Vagina (tissue), 2 donors: ENCODE results near the gene HRH1.

ENCODE experiments used
- CTCF ChIP-seq, 3 experiments: fragments of 450-650 bp in 2 of 3; fragments of 200-600 bp in 1 of 3; sonication (generic) in 1 of 3; IDR thresholded peaks; one replicate each; pipeline ENCODE4 v1.5.1; 2017 to 2019; ENCODE audit warnings: antibody characterized with exemption in 3 of 3, mild to moderate bottlenecking in 2 of 3, moderate library complexity in 2 of 3
- POLR2A ChIP-seq, 2 donors: fragments of 450-650 bp; IDR thresholded peaks; one replicate each; pipeline ENCODE4 v1.6.1; 2017; ENCODE audit warnings: antibody characterized with exemption in 2 of 2, mild to moderate bottlenecking in 2 of 2, moderate library complexity in 2 of 2
- POLR2AphosphoS5 ChIP-seq, 2 donors: sonication (generic); formaldehyde crosslinking; IDR thresholded peaks; one replicate each; pipeline ENCODE4 v1.9.0; 2017; ENCODE audit warnings: antibody characterized with exemption in 2 of 2, mild to moderate bottlenecking in 2 of 2, low read depth in 1 of 2; ENCODE audit not compliant: insufficient read depth in 1 of 2

GRCh38 chr3:11312166-11312565, 157.9 kb downstream of the HRH1 start:
- TF ChIP-seq CTCF (IDR thresholded peaks at IDR 0.05) (no peak), POLR2AphosphoS5 (IDR thresholded peaks at IDR 0.05; ENCODE audit: insufficient read depth in 1 of 2, low read depth in 1 of 2) (no peak), POLR2A (IDR thresholded peaks at IDR 0.05) (no peak)
